IMR-90 (cell line): Measurements from ENCODE around the gene PSMD2. TPM values are rescaled to one million over a fixed set of nuclear protein-coding genes. Genes with fewer than 3 reads are reported as not detected.

ENCODE experiments used
- ATAC-seq: fragments of 200-7000 bp; cut with Tn5 transposase; 2 replicates; pipeline ENCODE4 v1.9.1; 2020; ENCODE audit warnings: low read depth, mild to moderate bottlenecking, moderate library complexity
- BruUV-seq: library from RNA; stranded (reverse); fragments of 400-500 nt; replicated peaks from 2 replicates; lab custom pipeline; 2021; lab: Mats Ljungman, UMichigan
- CTCF ChIA-PET: fragments of 300-600 bp; formaldehyde crosslinking; extraction: SDS; loops from one replicate; lab custom pipeline; 2021; ENCODE audit warnings: antibody characterized with exemption; lab: Yijun Ruan, JAX
- POLR2A ChIA-PET: fragments of 300-600 bp; sonication (Branson Sonifier 250); formaldehyde crosslinking; loops from one replicate; lab custom pipeline; 2022; ENCODE audit warnings: antibody characterized with exemption; ENCODE audit not compliant: unreplicated experiment; lab: Charles Lee
- DNase-seq: peaks from one replicate; pipeline ENCODE4 v3.0.0; 2013
- H2AFZ ChIP-seq: replicated peaks from 2 replicates; pipeline ENCODE3; 2013; ENCODE audit warnings: low read length, mild to moderate bottlenecking; ENCODE audit not compliant: poor library complexity
- H2AK5ac ChIP-seq: 2 replicates; pipeline ENCODE4 v1.6.1; 2013; ENCODE audit warnings: low read depth, low read length, inconsistent platforms
- H2AK9ac ChIP-seq: replicated peaks from 2 replicates; pipeline ENCODE3; 2013; ENCODE audit warnings: mild to moderate bottlenecking, low read depth, low read length, moderate library complexity; ENCODE audit not compliant: poor library complexity
- H2BK120ac ChIP-seq: 2 replicates; pipeline ENCODE4 v1.6.1; 2013; ENCODE audit warnings: low read depth, low read length, inconsistent platforms
- H2BK15ac ChIP-seq: 3 replicates; pipeline ENCODE4 v1.6.1; 2013; ENCODE audit warnings: low read depth, low read length, inconsistent platforms
- H2BK20ac ChIP-seq: 2 replicates; pipeline ENCODE4 v1.6.1; 2013; ENCODE audit warnings: low read depth, mild to moderate bottlenecking, inconsistent platforms, low read length, moderate library complexity
- H2BK5ac ChIP-seq: 2 replicates; pipeline ENCODE4 v1.6.1; 2013; ENCODE audit warnings: mild to moderate bottlenecking, low read depth, low read length, inconsistent platforms; ENCODE audit not compliant: poor library complexity, severe bottlenecking
- H3K14ac ChIP-seq: replicated peaks from 2 replicates; pipeline ENCODE4 v1.6.1; 2013; ENCODE audit warnings: low read depth, low read length, inconsistent platforms
- H3K18ac ChIP-seq: 2 replicates; pipeline ENCODE4 v1.6.1; 2013; ENCODE audit warnings: low read depth, low read length, control low read depth
- H3K23ac ChIP-seq: 2 replicates; pipeline ENCODE4 v1.6.1; 2013; ENCODE audit warnings: low read depth, low read length, inconsistent platforms
- H3K27ac ChIP-seq: 2 replicates; pipeline ENCODE4 v1.5.1; 2013; ENCODE audit warnings: mild to moderate bottlenecking, control low read depth, low read length; ENCODE audit not compliant: insufficient read depth
- H3K27me3 ChIP-seq: 2 replicates; pipeline ENCODE4 v1.6.1; 2013; ENCODE audit warnings: low read length; ENCODE audit not compliant: control insufficient read depth, insufficient read depth
- H3K36me3 ChIP-seq: 2 replicates; pipeline ENCODE4 v1.6.1; 2013; ENCODE audit warnings: low read length, mixed read lengths; ENCODE audit not compliant: control insufficient read depth, insufficient read depth
- H3K4ac ChIP-seq: 2 replicates; pipeline ENCODE4 v1.6.1; 2013; ENCODE audit warnings: low read depth, low read length, inconsistent platforms
- H3K4me1 ChIP-seq: 2 replicates; pipeline ENCODE4 v1.6.1; 2013; ENCODE audit warnings: low read length, mixed read lengths; ENCODE audit not compliant: control insufficient read depth, insufficient read depth
- H3K4me2 ChIP-seq: 2 replicates; pipeline ENCODE4 v1.6.1; 2013; ENCODE audit warnings: low read depth, mild to moderate bottlenecking, control low read depth, low read length, moderate library complexity
- H3K4me3 ChIP-seq: 2 replicates; pipeline ENCODE4 v1.5.1; 2013; ENCODE audit warnings: low read depth, mild to moderate bottlenecking, control low read depth, low read length, moderate library complexity; ENCODE audit not compliant: insufficient read depth
- H3K56ac ChIP-seq: 2 replicates; pipeline ENCODE4 v1.6.1; 2013; ENCODE audit warnings: low read length, inconsistent platforms; ENCODE audit not compliant: insufficient read depth; ENCODE audit errors: extremely low read depth
- H3K79me1 ChIP-seq, 2 experiments: 2 replicates each; pipeline ENCODE4 v1.6.1; 2013; ENCODE audit warnings: low read length in 2 of 2, inconsistent platforms in 1 of 2, low read depth in 1 of 2
- H3K9ac ChIP-seq: 2 replicates; pipeline ENCODE4 v1.6.1; 2013; ENCODE audit warnings: low read depth, low read length, control low read depth
- H3K9me1 ChIP-seq: 2 replicates; pipeline ENCODE4 v1.6.1; 2013; ENCODE audit warnings: low read length, inconsistent platforms; ENCODE audit not compliant: insufficient read depth
- H3K9me3 ChIP-seq: 2 replicates; pipeline ENCODE4 v1.6.1; 2013; ENCODE audit warnings: low read length; ENCODE audit not compliant: control insufficient read depth, insufficient read depth
- H4K20me1 ChIP-seq: 2 replicates; pipeline ENCODE4 v1.6.1; 2013; ENCODE audit warnings: low read length, inconsistent platforms; ENCODE audit not compliant: insufficient read depth
- H4K5ac ChIP-seq: 2 replicates; pipeline ENCODE4 v1.6.1; 2013; ENCODE audit warnings: mild to moderate bottlenecking, low read depth, low read length, control low read depth
- H4K8ac ChIP-seq, 2 experiments: 2 replicates each; pipeline ENCODE4 v1.6.1; 2013; ENCODE audit warnings: low read depth in 2 of 2, low read length in 2 of 2, control low read depth in 1 of 2, inconsistent platforms in 1 of 2
- H4K91ac ChIP-seq: 2 replicates; pipeline ENCODE4 v1.6.1; 2013; ENCODE audit warnings: low read depth, low read length, inconsistent platforms; ENCODE audit not compliant: insufficient read depth
- MXI1 ChIP-seq: IDR thresholded peaks from 2 replicates; pipeline ENCODE4 v1.6.1; 2012; ENCODE audit warnings: low read depth, mild to moderate bottlenecking, low read length, moderate library complexity, borderline replicate concordance
- SMC3 ChIP-seq: fragments of 150-350 bp; IDR thresholded peaks from 2 replicates; pipeline ENCODE4 v1.6.1; 2016; ENCODE audit warnings: low read depth, mild to moderate bottlenecking, antibody characterized with exemption, low read length, moderate library complexity
- WGBS, 2 experiments: methylation state at CpG; one replicate each; pipeline versions ENCODE4 v1.1.5 to v1.1.7; 2013; ENCODE audit warnings: missing lambda C conversion rate in 2 of 2; ENCODE audit not compliant: insufficient read length in 1 of 2; ENCODE audit errors: extremely low coverage in 2 of 2; 5-methylcytosine and 5-hydroxymethylcytosine counted together
- dilution Hi-C: fragments of 300-500 bp; cut with HindIII; formaldehyde crosslinking; loops from one replicate; pipeline ENCODE4 v1.14.3; 2018; ENCODE audit warnings: low sequenced_read_pairs; ENCODE audit not compliant: unreplicated experiment
- in situ Hi-C: fragments of 300-500 bp; cut with MboI; formaldehyde crosslinking; loops from 3 replicates; pipeline ENCODE4 v1.14.3; 2019; ENCODE audit warnings: low sequenced_read_pairs, inconsistent platforms, mixed read lengths
- intact Hi-C: fragments of 100-400 bp; cut with micrococcal nuclease; formaldehyde crosslinking; loops from 2 replicates; pipeline ENCODE4 v1.10.0; 2022
- polyA plus RNA-seq, 3 experiments: library from polyadenylated mRNA; depleted of rRNA; stranded (reverse); fragments of >200 nt; gene quantifications; 2 replicates each; pipeline ENCODE4 v1.2.3, GENCODE V29; 2012; ENCODE audit warnings: low replicate concordance in 1 of 3
- total RNA-seq: library from RNA; depleted of rRNA; stranded (reverse); fragments of >200 nt; gene quantifications from 2 replicates; pipeline ENCODE4 v1.2.3, GENCODE V29; 2012

Gene PSMD2
- total and polyA plus RNA-seq, 2 of the 4 experiments (the other 2 are of a cell fraction): 514 to 872 TPM

- intact Hi-C loops: no loop called here
Observed at GRCh38 chr3:184322731-184323487, 23.9 kb downstream of the PSMD2 start.

More at GRCh38 chr3:184322731-184323487, 23.9 kb downstream of the PSMD2 start:
- Histone ChIP-seq H3K4me1 (peaks cover 12% of the 10 kb centered on the region), H2AK5ac (no peak overlapping the region), H3K56ac (no peak overlapping the region), H3K27ac (no peak overlapping the region), H3K79me1 (peaks cover 44 to 87% of the 10 kb centered on the region in 2 experiments), H3K9me1 (peaks cover 33% of the 10 kb centered on the region), H3K18ac (no peak overlapping the region), H3K4ac (no peak overlapping the region), H3K36me3 (peaks cover 82% of the 10 kb centered on the region), H2AFZ (no peak overlapping the region), H3K9me3 (no peaks in the 10 kb centered on the region), H3K27me3 (no peaks in the 10 kb centered on the region), H4K20me1 (peaks cover 91% of the 10 kb centered on the region), H3K4me2 (no peak overlapping the region), H3K14ac (no peak overlapping the region), H3K9ac (no peak overlapping the region), H4K8ac (no peak overlapping the region), H2BK120ac (no peak overlapping the region), H3K4me3 (no peak overlapping the region), H2BK20ac (no peak overlapping the region), H4K91ac (no peak overlapping the region), H2AK9ac (no peak overlapping the region), H4K5ac (no peak overlapping the region), H2BK15ac (no peak overlapping the region), H3K23ac (no peak overlapping the region; the same call in 1 of the 2 replicates), H2BK5ac (no peak overlapping the region)
- WGBS, 2 experiments: 96% methylated on average over 4 of the region's 20 CpGs; no CpG with 5 or more reads in 1 of the 2 experiments
- CTCF ChIA-PET: no interaction called here
- no peak for ATAC-seq
- no TSS peak for BruUV-seq
- TF ChIP-seq SMC3 (no peak), MXI1 (no peak)
- in situ Hi-C loops (no loop called here), dilution Hi-C loops (no loop called here)
- no peak for DNase-seq
- POLR2A ChIA-PET: no interaction called here
